Muscle of arm (tissue), 12 donors: ENCODE data around the gene ARAP3. TPM values are rescaled to one million over a fixed set of nuclear protein-coding genes. Genes with fewer than 3 reads are reported as not detected.

Experiments used
- DNase-seq: peaks from one replicate; pipeline ENCODE4 v3.0.0-alpha.2; 2013
- polyA plus RNA-seq, 12 donors: library from polyadenylated mRNA; unstranded; fragments of 120-200 nt; gene quantifications; one replicate each; pipeline ENCODE4 v1.2.1, GENCODE V29; 2013; ENCODE audit not compliant: insufficient read length in 12 of 12

Gene ARAP3
- polyA plus RNA-seq, 12 donors = 10.8 to 22.0 (median 13.4) TPM; not detected in 1

DNA sequence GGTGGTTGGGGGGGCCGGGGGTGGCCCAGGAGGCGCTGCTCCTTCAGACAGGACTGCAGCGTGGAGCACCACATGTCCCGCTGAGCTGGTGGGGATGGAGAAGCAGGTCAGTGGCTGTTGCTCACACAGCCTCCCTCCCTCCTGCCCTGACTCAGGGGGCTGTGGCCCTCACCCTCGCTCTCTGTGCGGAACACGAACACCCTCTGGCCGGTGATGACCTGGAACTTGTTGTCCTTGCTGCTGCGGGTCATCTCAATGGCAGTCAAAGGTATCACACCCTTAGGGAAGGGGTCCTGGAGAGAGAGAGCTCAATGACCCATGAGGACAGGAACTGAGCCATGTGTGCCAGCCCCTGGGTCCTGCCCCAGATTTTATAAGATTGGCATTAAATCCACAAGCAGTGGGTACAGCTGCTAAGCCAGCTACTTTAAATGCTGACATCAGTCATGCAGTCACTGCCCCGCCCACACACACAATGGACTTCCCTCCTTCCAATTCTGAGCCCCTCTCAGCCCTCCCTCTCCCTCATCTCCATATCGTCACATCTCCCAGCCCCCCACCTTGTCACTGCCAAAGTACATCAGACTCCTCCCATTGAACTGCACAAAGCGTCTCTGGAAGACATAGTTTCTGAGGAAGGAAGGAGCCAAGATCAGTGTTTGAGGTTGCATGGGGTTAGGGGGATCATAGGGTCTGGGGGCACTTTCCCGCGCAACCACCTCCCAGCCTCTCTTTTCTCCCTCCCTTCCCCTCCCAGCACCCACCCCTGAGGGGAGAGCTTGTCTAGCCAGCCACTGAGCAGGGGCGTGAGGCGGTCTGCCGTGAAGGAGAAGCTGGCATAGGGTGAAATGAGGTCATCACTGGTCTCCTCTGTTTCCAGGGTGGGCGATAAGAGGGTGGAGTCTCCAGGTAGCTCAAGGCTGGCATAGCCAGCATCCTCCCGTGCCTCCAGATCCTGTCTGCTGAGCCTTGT is 8.9 kb downstream of the ARAP3 start:
- DNase-seq = no peak

DNA sequence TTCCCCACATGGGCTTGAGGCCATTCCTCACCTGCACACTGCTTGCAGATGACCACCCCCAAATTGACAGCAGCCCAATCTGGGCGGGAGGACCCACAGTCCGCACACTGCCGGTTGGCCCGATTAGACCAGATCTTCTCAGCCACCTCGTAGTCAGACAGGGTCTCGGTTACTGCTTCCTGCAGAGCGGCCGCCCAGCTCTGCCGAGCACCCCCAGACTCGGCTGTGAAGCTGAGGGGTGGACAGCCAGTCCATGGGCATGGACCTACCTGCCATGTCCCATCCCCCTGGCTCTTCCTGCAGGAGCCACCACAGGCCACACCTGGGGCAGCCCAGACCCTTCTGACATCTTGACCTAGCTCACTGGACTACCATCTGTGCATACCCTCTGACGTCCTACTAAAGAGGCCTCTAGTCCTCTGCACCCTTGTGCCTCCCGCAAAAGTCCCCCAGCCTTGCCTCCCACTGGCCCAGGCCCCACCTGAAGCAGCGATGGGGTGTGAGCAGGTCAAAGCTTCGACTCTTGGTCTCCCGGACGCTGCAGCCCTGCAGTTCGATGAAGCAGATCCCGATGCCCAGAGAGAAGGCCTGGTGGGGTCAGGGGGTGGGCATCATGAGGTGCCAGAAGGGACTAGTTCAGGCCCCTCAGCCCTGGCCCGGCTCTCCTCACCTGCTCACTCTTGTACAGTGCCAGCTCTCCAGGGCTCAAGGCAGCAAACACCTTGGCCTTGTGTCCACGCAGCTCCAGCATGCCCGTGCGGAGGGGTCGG is 9.8 kb downstream of the ARAP3 start:
- DNase-seq = no peak

DNA sequence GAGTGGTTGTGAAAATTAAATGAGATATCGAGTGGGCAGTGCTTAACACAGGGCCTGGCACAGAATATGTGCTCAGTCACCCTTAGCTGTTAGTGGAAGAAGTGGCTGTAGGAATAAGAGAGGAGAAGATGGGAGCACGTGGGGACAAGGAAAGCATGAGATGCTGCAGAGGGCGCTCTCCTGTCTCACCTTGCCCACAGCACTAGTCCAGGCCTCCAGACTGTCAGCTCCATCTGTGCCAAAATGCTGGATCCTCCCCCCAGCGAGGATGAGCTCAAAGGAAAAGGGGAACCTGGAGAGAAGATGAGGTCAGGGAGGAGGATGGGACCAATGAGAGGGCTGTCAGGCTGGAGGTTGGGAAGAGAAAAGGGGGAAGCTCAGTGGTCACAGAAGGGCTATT is 12.5 kb downstream of the ARAP3 start:
- DNase-seq = no peak

DNA sequence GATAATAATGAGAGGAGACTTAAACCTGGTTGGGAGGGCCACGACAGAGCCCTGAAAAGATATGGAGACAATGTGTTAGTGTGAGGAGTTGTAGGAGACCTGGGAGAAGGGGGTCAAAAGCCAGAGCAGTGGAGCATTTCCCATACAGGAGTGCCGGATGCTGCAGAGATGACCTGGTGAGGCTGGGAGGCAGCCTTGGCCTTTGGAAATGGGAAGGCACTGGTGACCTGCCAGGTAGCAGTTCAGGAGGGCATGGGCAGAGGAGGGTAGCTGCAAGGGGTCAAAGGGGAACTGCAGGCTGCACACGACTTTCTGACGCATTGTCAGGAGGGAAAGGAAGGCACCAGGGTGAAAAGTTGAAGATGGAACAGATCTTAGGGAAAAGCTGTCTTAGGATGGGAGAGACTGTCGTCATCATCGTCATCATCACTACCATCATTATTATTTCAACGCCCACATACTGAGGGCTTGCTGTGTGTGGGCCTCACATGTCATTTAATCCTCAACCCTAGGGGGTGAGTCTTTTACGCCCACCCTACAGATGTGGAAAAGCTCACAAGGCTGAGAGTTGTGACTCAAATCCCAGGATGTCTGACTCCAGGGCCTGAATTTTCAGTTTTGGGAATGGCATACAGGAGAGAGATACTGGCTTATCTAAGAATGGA is 13.3 kb downstream of the ARAP3 start:
- no peak for DNase-seq

DNA sequence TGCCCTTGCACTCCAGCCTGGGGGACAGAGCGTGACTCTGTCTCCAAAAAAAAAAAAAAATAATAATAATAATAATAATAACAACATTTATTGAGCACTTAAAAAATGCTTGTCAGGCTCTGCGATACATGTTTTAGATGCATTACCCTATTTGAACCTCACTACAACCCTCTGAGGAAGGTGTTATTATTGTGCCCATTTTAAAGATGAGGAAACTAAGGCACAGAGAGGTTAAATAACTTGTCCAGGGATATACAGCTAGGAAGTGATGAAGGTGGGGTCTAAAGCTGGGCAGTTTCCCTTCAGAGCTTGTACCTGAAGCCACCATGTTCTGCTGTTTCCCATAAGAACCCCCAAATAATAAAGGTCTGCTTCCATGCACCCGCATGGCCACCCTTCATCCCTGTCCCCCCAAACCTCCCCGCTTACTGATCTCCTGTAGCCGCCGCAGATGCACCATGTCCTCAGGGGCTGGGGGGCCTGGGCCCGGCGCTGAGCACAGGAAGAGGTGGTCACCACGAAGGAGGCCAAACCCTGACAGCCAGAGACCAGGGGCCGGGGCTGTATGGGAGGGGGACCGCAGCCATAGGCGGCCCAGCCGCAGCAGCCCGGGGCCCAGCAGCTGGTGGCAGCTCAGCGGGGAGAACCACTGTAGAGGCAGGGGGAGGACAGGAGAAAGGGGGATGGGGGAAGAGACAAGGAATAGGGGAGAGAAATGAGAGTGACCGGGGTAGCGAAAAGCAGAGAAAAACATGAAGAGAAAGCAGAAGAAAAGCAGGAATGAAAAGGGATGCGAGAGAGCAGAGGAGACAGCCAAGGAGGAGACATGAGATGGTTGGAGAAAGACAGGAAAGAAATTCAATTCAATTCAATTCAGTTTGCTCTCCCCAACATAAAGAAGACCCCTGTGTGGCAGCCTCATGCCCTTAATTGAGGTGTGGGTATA is 15.8 kb downstream of the ARAP3 start:
- no peak for DNase-seq

DNA sequence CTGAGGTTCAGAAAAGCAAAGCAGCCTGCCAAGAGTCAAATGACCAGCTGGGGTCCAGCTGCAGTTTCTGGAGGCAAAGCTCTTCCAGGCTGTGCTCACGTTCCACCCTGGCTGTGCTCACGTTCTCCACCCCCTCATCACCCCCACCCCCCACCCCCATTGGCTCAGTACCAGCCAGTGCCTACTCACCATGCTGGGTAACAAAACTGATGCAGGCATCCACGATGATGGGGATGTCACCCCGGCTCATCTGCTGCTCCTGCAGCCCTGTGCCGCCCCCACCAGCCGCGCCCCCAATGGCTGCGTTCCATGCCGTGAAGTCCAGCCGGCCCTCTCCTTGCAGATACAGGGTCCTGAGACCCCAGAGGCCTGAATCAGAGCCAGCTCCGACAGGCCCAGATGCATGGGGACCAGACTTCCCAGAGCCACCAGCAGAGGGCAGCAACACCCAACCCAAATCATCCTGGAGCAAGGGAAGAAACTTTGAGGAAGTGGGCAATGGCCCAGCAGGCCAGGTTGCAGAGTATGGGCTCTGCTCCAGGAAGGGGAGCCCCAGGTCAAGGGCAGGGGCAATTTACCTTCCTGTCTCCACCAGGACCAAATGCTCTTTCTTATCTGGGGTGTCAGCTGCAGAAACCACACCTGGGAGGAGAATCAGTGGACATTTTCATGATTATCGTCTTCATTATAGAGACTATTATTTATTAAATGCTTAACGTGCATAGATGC is 17.1 kb downstream of the ARAP3 start:
- peak; percentile 65 for DNase-seq

DNA sequence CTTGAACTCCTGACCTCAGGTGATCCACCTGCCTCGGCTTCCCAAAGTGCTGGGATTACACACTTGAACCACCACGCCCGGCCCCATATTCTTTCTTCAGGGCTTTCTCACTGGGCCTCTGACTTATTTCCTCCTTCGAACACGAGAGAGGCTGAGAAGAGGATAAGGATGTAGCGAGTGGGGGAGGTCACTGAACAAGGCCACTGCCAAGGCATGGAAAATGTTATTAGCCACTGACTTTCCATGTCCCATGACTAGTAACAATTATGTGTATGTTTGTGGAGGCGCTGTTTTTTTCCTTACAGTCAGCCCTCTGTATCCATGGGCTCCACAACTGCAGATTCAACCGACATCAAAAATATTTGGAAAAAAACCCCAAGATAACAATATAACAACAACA is 18.5 kb downstream of the ARAP3 start:
- no peak for DNase-seq

DNA sequence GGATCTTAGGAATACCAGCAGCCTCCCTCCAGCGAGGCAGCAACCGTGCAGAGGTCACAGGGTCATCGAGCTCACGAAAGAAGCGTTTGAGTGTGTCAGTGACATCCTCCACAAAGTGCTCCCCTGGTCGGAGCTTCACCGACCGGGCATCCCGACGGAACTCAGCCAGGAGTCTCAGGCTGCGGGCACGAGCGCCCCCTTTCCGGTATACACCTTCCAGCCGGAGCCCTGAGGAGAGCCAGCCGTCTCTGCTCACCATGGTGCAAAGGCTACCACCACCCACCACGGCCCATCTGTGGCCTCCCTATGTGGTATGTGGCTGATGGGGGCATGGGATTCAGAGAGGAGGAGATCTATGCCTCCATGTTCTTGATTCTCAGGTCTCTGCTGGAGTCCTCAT is 20.0 kb downstream of the ARAP3 start:
- DNase-seq = no peak

DNA sequence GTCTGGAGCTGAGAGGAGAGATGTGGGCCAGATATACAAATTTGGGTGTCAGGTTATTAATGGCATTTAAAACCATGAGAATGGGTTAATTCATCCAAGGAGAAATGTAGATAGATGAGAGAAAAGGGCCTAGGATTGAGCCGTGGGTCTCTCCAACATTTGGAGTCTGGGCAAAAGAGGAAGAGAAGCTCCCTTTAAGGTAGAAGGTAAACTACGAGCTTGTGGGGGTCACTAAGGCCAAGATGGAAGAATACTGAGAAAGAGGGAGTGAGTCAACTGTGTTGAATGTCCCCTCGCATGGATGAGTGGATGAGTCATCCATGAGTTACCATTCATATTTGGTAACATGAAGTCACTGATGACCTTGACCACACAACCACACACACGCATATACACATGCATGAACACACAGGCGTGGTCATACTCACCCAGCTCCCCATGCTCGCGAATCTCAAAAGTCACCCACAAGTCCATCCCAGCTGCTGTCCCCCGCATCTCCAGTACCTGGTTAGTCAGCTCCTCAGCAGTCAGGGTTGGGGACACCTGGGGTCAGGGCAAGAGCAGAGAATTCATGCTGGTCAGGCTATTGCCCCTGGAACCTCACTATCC is 24.0 kb downstream of the ARAP3 start:
- DNase-seq = no peak

DNA sequence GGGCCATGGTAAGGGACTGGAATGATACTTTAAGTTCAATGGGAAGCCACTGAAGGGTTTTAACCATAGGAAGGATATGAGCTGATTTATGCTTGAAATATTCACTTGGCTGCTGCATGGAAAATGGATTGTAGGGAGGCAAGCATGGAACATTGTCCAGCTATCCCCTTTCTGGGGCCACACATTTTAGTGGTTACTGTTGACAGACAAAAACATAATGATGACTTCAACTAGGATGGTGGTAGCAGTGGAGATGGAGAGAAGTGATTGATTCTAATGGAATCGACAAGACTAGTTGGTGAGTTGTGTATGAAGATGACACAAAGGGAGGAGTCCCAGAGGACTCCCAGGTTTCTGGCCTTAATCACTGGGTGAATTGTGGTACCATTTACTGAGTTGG is 24.6 kb downstream of the ARAP3 start:
- no peak for DNase-seq

DNA sequence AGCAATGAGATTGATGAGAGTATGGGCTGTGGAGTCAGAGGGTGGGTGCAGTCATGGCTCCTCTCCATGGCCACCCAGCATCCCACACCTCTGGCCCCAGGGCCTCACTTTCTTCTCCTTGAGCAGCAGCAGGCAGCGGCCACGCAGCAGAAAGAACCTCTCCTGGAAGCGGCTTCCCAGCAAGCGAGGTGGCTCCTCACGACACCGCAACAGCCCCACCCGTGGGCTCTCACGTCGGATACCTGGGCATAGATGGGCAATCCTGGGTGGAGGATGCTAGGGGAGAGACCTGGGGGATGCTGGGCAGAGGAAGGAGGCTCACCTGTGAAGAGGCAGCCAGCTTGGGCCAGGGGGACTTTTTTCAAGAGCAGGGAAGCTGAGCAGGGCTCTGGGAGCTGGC is 25.6 kb downstream of the ARAP3 start:
- DNase-seq = no peak

DNA sequence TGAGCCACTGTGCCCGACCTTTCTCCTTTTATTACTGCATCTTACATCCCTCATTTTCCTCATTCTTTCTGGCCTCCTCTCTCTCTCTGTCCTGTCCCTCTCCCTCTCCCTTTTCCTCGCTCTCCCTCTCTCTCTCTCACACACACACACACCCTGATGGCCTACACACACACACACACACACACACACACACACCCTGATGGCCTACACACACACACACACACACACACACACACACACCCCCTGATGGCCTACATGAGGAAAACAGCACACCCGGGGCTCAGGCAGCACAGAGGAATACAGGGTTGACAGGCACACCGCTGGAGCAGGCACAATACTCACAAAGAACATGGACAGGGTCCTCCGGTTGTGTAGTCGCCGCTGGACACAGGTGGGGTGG is 27.0 kb downstream of the ARAP3 start:
- DNase-seq = no peak

DNA sequence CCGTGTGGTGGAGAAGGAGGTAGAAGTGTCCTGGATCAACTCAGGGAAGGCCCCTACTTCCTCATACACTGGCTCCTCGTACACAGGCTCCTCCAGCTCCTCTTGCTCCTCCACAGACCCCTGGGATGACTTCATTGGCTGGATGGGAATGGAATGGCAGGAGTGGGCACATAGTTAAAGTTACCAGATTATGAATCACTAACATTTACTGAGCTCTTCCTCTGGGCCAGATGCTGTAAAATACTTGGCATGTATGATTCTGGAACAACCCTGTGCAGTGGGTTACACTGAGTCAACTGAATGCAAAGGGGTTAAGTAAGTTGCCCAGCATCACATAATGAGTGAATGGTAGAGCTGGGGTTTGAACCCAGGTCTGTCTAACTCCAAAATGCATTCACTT is 27.7 kb downstream of the ARAP3 start:
- no peak for DNase-seq

DNA sequence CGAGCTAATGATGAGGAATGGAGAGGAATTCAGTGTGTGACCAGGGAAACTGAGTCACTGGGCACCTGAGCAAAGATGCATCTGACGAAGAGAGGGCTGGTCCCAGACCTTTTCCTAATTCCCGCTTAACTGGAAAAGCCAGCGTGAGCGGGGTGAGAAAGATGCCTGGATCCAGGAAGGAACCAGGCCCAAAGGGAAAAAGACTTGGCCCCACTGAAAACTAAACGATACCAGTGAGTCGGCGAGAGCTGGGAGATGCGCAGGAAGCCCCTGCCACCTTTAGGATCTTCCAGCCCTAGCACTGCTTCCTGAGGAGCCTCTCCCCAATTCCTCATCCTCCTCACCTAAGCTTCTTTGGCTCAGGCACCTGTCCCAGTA is 30.3 kb downstream of the ARAP3 start:
- no peak for DNase-seq

DNA sequence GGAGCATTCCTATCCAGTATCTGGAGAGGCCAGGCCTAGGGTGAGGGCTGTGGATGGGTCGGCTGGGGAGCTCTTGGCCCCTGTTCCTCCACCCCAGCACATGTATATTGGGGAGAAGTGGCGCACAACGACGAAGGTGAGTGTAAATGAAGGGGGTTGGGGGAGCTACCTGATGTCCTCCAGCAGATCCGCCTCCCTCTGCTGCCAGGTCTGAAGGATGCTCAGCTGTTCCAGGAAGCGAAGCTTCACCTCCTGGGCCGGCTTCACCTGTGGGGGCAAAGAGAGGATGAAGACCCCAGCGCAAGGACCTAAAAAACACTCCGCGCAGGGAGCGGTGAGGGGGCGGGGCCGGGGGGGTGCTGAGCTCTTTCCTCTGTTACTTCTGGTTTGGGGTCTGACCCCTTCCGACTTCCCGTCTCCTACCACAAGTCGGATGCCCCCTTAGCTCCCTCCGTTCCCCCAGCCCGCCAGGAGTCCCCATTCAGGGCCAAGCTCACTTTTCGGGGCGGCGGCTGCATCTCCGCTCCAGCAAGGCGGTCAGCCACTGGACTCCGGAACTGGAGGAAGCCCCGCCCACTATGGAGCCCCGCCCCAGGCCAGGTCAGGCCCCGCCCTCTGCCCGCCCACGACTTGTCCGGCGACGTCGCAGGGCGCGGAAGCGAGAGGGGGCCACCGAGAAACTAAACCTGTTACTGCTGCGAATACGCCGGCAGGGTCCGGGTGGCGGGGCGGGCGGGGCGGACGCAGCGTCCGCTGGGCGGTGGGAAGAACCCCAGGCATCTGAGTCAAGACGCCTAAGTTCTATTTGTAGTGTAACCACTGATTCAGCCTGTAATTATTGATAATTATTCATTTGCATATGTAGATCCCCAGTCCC is 30.9 kb downstream of the ARAP3 start, which contains the start of gene FCHSD1:
Gene FCHSD1, minus strand, starts transcription at position 568 of the 877 bp plus-strand sequence. Its CDS starts 50 bp downstream, at position 518.
- peak; percentile 80 for DNase-seq

DNA sequence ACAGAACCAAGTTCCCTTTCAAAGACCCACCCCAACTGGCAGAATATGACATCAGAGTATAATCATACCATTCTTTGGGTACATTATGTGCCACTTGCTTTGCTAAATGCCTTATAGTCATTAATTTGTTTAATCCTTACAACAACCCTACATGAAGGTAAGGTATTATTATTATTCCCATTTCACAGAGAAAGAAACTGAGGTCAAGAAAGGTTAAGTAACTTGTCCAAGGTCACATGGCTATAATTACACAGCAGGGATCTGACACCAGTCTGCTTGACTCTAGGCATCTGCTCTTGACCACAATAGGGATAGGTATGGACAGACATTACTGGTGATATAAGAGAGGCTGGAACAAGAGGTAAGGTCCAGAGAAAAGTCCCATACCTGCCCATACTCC is 32.1 kb downstream of the ARAP3 start:
- DNase-seq = no peak

DNA sequence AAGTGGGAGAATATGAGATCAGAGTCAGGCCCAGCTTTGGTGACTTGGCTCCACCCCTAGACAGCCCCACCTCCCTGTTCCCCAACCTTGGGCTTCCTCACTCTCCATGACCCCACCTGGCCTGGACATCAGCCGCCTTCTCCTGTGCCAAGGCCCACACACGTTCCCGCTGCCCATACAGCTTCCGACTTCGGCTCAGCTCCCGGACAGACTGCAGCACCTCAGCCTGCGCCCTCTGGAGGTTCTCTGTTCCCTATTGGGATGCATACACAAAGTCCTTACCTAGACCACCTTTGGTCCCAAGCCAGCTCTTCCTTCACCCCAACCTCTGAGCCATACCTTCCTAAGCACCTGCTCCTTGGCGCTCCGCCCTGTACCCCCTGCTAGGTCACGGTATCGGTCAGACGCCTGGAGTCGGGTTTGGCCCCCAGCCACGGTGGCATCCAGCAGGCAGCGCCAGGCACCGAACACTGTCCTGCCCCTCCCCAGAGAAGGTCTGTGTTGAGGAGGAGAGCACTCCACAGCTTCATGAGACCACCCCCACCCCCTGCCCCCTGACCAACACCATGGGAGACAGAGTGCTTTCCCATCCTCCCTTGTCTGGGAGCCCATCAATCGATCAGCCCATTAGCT is 32.9 kb downstream of the ARAP3 start:
- DNase-seq = no peak

DNA sequence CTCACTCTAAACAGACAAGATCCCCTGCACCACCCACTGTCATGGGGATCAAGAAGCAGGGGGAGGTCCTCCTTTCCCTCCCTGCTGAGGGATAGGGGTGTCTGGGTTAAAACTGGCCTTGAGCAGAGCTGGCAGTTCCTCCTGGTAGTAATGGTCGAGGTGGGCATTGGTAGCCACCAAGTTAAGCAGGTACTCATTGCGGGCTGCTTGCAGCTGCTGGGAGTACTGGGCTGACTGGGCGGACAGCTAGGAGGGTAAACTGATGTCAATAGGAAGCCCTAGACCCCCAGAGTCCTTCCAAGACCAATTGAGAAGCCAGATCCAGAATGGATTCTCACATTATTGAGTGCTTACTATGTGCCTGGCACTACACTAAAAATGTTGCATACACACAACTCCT is 34.2 kb downstream of the ARAP3 start:
- DNase-seq = no peak
